HL-60/S4 treated with phorbol 12-myristate 13-acetate at 8.2 ng/mL for 4 days and 3 days (cell line): Measurements from ENCODE around the gene LYZL4.

Experiments used
- in situ Hi-C: fragments of 300-500 bp; cut with MboI; formaldehyde crosslinking; loops from 2 replicates; pipeline ENCODE4 v1.15.0; 2022; ENCODE audit warnings: low sequenced_read_pairs

Gene LYZL4

DNA sequence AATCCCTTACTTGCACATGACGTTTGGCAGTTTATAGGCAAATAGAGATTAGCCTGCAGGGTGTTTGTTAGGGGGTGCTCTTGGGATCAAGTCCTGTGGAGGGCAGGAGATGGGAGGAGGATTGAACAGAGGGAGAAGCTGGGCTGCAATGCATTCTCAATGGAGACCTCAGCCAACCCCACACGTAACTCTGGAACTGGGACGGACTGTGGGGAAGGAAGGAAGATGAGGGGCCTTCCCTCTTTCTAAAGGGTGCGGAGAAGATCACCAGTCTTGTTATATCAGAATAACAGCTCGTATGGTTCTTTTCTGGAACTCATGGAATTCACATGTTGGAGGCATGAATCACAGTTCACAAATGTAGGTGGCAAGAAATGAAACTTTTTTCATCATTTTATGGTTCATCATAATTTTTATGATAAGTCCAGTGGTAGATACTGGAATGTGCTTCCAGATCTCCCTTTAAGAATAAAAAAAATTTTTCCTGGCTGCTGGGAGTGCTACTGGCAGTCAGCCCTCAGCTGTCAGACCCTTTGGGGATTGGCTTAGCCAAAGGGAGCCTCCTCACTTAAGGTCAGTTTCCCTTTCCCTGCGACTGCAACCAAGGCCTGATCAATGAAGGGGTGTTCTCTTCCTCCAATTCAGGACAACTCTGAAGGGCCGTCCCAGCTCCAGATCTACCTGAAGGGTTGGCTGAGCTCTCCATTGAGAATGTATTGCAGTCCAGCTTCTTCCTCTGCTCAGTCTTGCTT lies 20.5 kb upstream of the LYZL4 start:
- in situ Hi-C loops, result loop anchor here (25.0 kb wide), 1 partner anchor 169 kb away; the partner anchor contains the start of gene CCK

DNA sequence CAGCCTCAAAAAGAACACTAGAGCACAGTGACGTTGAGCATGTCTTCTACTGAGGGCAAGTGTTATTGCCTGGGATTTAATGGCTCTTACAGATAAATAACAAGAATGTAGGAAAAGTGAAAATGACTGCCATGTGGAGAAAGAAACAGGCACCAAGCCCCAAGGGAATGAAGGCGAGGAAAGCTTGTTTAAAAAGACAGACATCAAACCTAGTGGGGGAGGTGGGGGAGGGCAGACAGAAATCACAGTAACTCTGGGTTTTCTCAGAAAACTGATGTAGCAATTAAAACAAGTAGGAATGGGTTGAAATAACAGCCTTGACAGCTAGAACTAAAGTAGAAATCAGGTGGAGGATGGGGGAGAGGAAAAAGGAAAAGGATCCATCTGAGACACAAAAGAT lies 18.4 kb upstream of the LYZL4 start:
- in situ Hi-C loops, result loop anchor here (25.0 kb wide), 1 partner anchor 167 kb away; the partner anchor contains the start of gene CCK

DNA sequence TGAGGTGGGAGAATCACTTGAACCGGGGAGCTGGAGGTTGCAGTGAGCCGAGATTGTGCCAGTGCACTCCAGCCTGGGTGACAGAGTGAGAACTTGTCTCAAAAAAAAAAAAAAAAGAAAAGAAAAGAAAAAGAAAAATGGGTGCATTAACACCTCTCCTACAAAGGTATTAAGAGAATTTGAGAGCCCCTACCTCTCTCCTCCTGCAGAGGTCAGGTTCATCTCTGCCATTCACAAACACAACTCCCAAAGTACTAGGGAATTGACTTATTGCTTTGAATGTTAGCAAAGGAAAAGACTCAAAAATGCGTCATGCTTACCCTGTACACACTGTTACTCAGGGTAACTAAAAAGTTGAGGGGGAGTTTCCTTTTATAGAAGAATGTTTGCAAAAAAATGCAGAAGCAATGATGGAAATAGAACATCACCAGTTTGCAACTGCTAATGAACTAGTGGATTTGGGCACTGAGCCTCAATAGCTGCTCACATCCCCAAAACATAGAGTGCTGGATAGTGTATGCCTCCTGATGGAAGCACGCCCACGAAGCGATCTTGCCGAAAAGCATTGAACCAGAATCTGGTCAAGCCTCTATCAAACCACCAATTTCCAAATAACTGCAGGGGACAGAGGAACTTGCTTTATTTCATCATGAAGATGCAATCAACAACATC lies 15.5 kb upstream of the LYZL4 start:
- in situ Hi-C loops, result loop anchor here (25.0 kb wide), 1 partner anchor 164 kb away; the partner anchor contains the start of gene CCK

DNA sequence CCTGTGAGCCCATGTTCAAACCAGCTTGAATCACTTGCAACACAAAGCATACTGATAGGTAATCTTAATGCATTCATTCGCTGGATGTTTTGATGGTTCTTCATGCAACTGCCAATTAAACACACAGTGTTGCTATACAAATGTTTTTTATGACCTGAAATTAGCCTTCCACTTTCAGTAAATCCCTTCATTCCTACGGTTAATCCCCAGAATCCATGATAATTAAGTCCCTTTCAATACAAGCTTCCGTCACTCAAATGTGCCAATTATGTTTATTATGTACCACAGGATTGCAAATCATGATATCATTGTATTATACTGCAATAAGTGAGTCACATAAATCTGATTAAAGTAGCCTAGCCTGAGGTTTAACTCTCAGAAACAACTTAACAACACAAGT lies 14.5 kb upstream of the LYZL4 start:
- in situ Hi-C loops, result loop anchor here (25.0 kb wide), 1 partner anchor 163 kb away; the partner anchor contains the start of gene CCK

DNA sequence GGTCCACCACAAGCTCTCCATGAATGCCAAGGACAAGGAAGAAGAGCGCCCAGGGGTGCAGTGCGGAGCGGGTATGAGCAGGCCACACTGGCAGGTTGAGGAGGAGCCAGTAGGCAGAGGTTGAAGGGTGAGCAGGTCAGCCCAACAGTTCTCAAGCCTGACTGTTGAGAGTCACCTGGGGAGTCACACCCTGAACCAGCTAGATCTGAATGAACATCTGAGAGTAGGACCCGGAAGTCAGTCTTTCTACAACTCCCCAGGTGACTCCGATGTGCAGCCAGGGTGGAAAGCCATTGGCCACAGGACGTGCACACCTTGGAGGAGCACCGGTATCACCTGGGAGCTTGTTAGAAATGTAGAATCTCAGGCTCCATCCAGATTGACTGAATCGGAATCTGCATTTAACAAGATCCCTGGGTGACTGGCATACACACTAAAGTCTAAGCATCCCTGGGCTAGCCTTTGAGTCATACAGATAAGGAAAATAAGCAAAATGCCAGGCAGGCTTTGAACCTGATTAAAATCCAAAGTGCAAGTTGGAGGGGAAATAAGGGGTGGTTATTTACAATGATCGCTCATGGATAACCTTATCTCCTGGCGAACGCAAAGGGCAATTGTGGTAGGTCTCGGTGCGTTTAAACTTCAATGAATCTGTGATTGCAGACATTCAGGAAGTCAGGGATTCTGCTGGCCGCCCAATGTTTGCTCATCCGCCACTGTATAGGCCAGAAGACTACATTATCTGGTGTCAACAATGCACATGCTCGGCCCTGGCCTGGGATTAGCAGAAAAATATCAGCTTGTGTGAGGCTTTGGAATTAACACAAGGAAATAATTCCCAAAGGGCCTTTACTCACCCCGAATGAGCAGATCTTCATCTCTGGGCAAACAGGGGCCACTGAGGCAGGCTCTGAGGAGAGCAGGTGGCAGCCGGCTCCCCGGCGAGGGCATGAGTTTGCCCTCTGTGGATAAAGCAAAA lies 11.7 kb upstream of the LYZL4 start:
- in situ Hi-C loops, result no loop called here

DNA sequence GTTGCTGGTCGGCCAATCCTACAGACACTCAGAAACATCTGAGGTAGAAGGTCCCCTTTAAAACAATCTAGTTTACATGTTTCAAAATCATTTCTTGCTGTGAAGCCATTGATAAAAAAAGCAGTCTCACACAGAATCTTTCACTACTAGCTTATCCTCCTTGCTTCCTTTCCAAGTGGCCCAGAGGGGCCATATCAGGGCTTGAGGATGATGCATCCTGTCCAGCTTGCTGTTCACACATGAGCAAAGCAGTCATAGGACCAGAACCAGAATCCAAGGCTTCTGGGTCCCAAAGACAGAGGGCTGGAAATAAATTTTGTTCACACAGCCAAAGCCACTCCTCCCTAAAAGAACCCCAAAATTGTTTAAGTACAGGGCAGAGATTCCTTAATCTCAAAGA lies 9.2 kb upstream of the LYZL4 start:
- in situ Hi-C loops, result no loop called here

DNA sequence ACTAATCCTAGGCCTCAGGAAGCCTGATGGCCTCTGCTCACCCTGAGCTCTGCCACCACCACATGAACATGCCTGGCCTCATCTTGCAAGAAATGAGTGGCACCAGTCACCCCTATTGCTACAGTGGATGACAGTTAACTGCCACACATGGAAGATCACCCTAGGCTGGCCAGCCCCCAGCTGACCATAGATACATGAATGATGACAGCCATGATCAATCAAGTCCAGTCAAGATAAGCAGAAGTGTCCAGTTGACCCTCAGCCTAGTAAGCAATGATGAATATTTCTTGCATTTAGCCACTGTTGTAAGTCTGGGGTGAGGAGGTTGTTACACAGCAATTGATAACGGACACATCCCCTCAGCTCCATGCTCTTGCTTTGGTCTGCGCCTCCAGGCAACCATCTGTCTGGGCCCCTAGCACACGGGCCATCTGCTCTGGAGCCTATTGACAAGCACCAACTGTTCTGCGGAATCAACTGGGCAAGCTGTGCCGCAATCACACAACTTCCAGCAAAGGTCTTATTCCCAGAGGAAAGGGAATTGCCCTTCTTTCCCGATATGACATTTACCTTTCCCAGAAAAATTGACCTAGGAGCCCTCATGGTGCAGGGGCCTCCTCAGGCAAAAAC lies 2.2 kb upstream of the LYZL4 start:
- in situ Hi-C loops, result no loop called here

DNA sequence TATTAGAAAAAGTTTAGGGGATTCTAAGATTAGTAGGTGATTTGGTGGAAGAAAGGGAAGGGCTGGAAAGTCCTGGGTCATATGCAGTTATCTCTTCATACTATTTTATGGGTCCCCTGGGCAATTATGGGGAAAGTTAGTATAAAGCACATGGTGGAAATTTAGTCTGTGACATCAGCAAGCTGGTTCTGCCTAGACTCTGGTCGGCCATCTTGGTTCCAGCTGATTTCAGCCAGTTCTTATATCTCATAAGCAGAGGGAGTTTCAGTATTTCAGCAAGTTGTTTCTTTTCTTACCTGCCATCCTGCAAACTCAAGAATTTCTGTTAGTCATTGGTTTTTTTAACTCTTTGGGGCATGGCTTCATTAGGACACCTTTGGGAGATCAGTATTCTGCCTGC lies 1.0 kb upstream of the LYZL4 start:
- in situ Hi-C loops, result no loop called here

DNA sequence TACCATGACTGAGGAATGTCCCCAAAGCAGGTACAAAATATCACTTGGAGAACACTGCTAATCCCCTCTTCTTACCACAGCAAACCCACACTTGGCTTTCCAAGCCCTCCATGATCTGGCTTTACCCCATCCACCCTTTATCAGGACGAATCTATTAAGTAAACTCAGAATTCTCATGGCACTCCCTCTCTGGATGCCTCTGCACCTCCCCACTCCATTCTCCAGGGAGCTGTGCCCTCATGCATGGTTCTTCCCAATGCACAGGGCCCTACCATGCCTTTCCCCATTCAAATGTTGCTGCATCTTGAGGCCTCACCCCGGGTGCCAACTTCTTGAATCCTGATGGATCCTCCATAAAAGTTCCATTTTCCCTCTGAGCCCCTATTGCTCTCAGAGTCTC lies 2.3 kb downstream of the LYZL4 start:
- in situ Hi-C loops, result no loop called here

DNA sequence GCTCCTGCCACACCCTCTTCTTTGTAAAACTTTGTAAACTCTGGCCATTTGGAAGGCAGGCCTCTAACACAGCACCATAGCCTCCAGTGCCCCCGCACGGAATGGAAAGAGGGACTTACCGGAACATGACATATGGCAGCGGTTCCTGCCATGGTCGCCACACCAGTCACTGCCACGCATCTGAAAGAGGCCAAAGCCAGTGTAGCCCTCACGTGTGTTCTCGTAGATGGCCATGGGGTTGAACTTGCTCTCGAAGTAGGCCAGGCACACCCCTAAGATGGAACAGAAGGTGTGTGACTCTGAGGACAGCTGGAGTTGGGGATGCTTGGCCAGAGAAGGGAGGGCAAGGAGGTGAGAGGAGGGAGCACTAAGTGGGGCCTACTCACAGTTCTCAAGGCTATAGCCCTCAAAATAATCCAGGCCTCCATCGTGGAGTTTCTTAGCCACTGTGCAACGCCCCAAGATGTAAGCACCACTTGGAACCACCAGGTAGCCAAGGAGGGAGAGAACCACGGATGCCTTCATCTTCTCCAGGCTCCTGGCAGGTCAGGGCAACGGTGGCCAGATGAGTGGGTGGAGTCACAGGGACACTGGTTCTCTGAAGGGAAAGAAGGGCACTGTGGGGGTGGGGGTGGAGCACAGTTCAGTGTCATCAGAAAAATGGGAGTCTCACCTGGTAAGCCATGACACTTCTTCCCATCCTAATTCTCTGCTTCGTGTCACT lies 3.5 kb downstream of the LYZL4 start:
- in situ Hi-C loops, result no loop called here

DNA sequence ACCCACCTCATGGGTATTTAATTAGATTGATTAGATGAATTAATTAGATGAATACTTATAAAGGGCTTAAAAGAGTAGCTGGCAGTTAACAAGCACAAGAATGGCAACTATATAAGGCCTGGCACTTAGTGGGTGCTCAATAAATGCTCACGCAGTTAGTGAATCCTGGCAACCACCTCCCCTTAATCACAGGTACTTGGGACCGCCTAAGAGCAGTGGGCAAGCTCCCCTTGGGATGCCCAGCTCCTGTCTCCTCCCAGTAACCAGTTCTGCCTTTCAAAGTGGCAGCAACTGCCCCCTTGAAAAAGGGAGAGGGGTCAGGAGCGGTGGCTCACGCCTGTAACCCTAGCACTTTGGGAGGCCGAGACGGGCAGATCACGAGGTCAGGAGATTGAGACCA lies 4.6 kb downstream of the LYZL4 start:
- in situ Hi-C loops, result no loop called here

DNA sequence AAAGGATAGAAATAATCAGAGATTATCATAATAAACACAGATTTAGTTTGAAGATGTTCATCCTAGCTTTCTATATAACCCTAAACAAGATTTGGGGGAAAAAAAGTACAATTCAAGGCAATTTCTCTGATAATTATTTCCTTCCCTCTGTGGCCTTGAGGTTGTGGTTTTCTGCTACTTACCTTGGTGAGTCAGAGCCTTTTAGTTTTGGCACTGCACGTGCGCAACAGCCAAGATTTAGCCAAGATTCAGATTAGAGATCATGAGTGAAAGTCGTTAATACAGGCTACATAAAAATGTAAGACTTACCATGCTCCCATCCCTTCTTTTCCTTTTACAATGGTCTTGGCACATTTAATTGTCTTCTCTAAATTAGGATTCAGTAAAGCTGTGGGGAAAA lies 6.7 kb downstream of the LYZL4 start:
- in situ Hi-C loops, result no loop called here

DNA sequence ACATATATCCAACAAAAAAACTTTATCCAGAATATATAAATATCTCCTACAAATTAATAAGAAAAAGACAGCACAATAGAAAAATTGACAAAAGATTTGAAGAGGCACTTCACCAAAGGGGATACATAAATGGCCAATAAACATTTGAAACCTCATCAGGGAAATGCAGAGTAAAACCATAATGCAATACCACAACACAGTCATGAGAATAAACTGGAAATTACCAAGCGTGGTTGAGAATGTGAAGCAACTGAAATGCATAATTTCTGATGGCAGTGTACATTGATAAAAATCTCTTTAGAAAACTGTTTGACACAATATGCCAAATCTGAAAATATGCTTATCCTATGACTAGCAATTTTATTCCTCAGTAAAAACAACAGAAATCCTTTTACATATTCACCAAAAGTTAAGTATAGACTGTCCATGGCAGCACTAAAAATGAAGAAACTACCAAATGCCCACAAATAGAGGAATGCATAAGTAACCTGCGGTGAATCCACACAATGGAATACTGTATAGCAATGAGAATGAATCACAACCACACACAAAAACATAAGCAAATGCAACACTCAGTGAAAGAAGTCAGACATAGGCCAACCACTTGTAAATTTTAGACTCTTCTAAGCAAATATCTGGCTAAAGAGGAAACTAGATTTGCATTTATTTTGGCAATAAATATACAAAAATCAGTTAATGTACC lies 7.9 kb downstream of the LYZL4 start:
- in situ Hi-C loops, result no loop called here

DNA sequence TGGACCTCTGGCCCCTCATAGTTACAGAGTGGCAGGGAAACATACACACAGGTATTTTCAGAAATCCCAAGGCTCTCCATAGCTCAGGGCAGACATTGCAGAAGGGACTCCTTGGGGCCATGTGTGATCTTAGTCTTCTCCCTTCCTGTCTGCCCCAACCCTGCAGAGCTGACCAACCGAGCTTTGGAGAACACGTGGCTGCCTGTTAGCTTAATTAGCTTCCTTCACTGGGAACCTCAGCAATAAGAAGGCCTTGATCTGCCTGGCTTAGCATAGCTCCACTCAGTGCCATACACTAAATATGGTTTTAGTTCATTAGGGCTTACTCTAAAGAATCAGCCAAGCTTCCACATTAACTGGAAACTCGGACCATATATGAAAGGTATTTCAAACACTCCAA lies 12.3 kb downstream of the LYZL4 start:
- in situ Hi-C loops, result no loop called here

DNA sequence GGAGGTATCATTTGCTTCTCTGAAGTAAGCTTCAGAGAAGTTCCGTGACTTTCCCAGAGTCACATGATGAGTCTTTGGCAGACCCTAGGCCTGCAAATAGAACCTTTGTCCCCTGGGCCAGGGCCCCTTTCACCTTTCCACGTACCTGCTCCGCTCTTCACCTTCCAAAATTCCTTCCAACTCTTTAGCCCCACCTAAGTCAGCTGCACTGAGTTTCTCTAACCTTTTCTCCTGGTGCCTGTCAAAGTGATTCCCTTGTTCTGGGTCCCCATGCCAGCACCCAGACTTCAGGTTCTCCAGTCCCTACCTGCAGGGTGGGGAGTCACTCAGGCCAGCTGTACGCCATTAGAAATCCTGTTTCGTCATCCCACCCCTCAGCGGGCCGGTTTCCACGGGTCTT lies 12.8 kb downstream of the LYZL4 start:
- in situ Hi-C loops, result no loop called here

DNA sequence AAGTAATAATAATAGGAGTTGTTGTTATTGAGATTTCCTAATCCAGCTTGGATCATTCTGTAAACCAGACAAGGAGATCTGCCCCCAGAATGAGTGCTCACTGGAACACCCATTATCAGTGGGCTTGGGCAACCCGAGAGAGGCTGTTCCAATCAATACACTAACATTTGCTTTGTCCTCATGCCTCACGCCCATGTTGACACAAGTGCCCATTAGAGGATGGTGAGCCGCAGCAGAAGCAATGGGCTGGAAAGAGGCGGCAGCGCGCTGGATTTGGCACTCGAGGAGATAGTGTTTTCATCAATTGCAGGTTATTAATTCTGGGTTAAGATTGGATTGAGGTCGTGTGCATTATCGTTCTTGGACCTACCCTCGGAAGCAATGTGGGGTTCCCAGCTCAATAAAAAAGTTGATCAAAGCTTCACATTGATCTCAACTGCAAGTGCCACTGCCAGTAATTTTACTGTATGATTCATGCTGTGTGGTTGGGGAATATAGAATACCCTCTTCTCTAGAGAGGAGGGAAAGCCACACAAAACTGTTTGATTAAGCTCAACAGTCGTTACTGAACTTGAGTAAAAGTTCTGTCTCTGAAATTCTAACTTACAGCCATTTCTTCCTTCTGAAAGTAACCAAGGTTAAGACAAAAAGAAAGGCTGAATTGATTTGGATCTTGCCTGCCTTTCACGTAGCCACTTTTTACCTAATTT lies 15.7 kb downstream of the LYZL4 start:
- in situ Hi-C loops, result no loop called here

DNA sequence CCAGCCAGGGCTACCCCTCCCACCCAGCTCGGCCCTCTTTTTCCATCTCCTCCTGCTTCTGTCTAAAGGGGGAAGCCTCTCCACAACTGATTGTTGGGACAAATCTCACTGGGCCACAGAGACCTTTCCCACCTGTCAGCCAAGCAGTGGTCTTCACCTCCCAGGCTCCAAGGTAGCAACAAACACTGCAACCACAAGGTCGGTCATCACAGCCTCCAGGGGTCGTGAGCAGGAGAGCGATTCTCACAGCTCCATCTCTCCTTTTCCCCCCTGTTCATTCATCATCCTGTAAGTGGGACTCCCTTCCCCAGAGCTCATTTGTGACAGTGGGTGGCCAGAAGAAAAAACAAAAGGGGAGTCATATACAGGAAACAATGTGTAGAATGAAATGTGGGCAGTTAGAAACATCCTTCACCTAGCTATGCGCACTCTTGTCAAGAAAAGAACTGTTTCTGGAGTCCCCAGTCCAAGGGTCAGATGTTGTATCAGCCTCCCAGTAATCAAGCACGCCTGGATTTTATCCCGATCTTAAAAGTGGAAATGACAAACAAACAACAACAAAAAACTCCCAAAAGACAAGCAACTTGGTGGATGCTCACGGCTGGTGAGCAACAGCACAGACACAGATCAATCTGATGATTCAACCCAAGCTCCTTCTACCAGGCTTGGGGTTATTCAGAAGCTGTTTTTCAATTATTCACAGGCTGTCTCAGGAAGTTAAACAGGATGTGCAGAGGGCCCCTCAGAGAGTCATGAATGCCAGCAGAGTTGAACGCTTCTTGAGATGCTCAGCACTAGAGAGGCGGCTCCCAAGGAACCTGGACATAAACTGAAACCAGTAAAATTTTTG lies 22.4 kb downstream of the LYZL4 start:
- in situ Hi-C loops, result no loop called here

DNA sequence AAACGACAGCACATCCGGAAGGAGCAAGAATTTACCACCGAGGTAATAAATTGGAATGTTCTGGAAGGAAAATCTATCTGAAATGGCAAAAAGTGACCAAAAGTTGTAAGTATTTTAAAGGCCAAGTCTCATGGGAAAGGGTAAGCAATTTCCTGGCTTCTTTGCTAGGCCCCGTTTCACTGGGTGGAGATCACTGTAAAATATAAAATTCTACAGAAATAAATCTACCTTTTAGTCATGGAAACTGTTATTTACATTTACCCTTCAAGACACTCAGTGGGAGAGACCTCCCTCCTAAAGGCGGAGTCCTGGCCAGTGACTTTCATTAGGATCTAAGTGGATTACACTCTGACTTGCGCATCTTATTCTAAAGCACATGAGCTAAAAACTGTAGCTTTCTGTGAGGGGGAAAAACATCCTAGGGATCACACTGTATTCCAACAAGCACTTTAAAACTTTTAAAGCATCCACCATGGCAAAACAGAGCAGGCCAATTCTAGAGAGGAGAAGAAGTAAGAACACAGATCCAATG lies 28.8 kb downstream of the LYZL4 start:
- in situ Hi-C loops, result no loop called here
